Colonic mucosa (tissue), 4 donors: ENCODE data around the gene ENTR1. TPM values are rescaled to one million over a fixed set of nuclear protein-coding genes. Genes with fewer than 3 reads are reported as not detected.

Experiments used
- DNase-seq: peaks from one replicate; pipeline ENCODE4 v3.0.0-alpha.2; 2020
- H3K27ac ChIP-seq: fragments of 200-600 bp; one replicate; pipeline ENCODE4 v1.8.0; 2021
- H3K27me3 ChIP-seq: fragments of 200-600 bp; one replicate; pipeline ENCODE4 v1.8.0; 2021
- H3K36me3 ChIP-seq: fragments of 200-600 bp; one replicate; pipeline ENCODE4 v1.8.0; 2021
- H3K4me1 ChIP-seq: fragments of 200-600 bp; one replicate; pipeline ENCODE4 v1.8.0; 2021; ENCODE audit warnings: mild to moderate bottlenecking
- H3K4me3 ChIP-seq: fragments of 200-600 bp; one replicate; pipeline ENCODE4 v1.8.0; 2021
- H3K9ac ChIP-seq, 2 donors: one replicate each; pipeline ENCODE4 v1.7.0; 2013; ENCODE audit warnings: control low read depth in 2 of 2, low read depth in 2 of 2, low read length in 2 of 2
- H3K9me3 ChIP-seq: fragments of 200-600 bp; one replicate; pipeline ENCODE4 v1.8.0; 2021
- CTCF ChIP-seq: fragments of 200-600 bp; IDR thresholded peaks from one replicate; pipeline ENCODE4 v1.8.0; 2022; ENCODE audit warnings: antibody characterized with exemption, mild to moderate bottlenecking
- intact Hi-C: fragments of 100-400 bp; cut with DNase I; formaldehyde crosslinking; loops from one replicate; pipeline ENCODE4 v1.14.1; 2022
- total RNA-seq, 2 donors: library from RNA; stranded (reverse); fragmentation: NEBNext Ultra II Directional in 1 of 2; extraction: Animal tissue kit (Norgen Biotek cat#: 25700) in 1 of 2; gene quantifications; one replicate each; pipeline ENCODE4 v1.2.1, GENCODE V29; 2021
- donor health status: healthy.
- donor health status: DM: no; HTN: no; CAD: no.
- donor health status: DM: no; HTN: no; CAD: no.

Gene ENTR1
- total RNA-seq, 2 donors from 2014 or later, result 24.5 to 48.4 TPM

GRCh38 chr9:136447173-136447778 lies 36.9 kb upstream of the ENTR1 start:
- Histone ChIP-seq H3K27me3 (no peaks in the 10 kb centered on the region), H3K27ac (no peak overlapping the region), H3K36me3 (peaks cover 35% of the 10 kb centered on the region), H3K9me3 (no peaks in the 10 kb centered on the region), H3K4me3 (no peak overlapping the region), H3K4me1 (no peaks in the 10 kb centered on the region), H3K9ac (no peak overlapping the region)
- TF ChIP-seq CTCF, result no peak
- intact Hi-C loops, result no loop called here
- DNase-seq, result no peak

GRCh38 chr9:136445799-136446198 lies 35.4 kb upstream of the ENTR1 start:
- no peaks in the 10 kb centered on the region for H3K27me3 ChIP-seq
- no peak for DNase-seq
- H3K4me1 ChIP-seq, result no peaks in the 10 kb centered on the region
- no peak overlapping the region for H3K27ac ChIP-seq
- H3K9ac ChIP-seq, result no peak overlapping the region
- H3K36me3 ChIP-seq, result peaks cover 33% of the 10 kb centered on the region
- H3K4me3 ChIP-seq, result no peak overlapping the region
- H3K9me3 ChIP-seq, result no peaks in the 10 kb centered on the region
- no peak for TF ChIP-seq CTCF
- intact Hi-C loops, result no loop called here

- Histone ChIP-seq H3K27me3 (no peaks in the 10 kb centered on the region), H3K9ac (no peak overlapping the region), H3K36me3 (peaks cover 29% of the 10 kb centered on the region), H3K9me3 (no peaks in the 10 kb centered on the region), H3K4me1 (no peaks in the 10 kb centered on the region), H3K27ac (no peak overlapping the region), H3K4me3 (no peak overlapping the region)
- no peak for TF ChIP-seq CTCF
- DNase-seq, result no peak
- intact Hi-C loops, result no loop called here
Measured at GRCh38 chr9:136444102-136444501, 33.7 kb upstream of the ENTR1 start.

- Histone ChIP-seq H3K4me3 (no peak overlapping the region), H3K27ac (no peak overlapping the region), H3K4me1 (no peaks in the 10 kb centered on the region), H3K9me3 (no peaks in the 10 kb centered on the region), H3K36me3 (peaks cover 29% of the 10 kb centered on the region), H3K27me3 (no peaks in the 10 kb centered on the region), H3K9ac (no peak overlapping the region)
- no peak for TF ChIP-seq CTCF
- intact Hi-C loops, result no loop called here
- no peak for DNase-seq
Measured at GRCh38 chr9:136443687-136444086, 33.3 kb upstream of the ENTR1 start.

GRCh38 chr9:136443087-136443486 lies 32.7 kb upstream of the ENTR1 start:
- Histone ChIP-seq H3K9me3 (no peaks in the 10 kb centered on the region), H3K4me3 (no peak overlapping the region), H3K36me3 (peaks cover 29% of the 10 kb centered on the region), H3K4me1 (peaks cover 2% of the 10 kb centered on the region), H3K27me3 (no peaks in the 10 kb centered on the region), H3K9ac (no peak overlapping the region), H3K27ac (no peak overlapping the region)
- intact Hi-C loops, result no loop called here
- TF ChIP-seq CTCF, result no peak
- no peak for DNase-seq
